Testis (tissue), 2 donors: ENCODE results near the gene TAAR8.

ENCODE experiments used
- CTCF ChIP-seq, 3 experiments: fragments of 450-650 bp in 2 of 3; fragments of 200-600 bp in 1 of 3; sonication (generic) in 1 of 3; IDR thresholded peaks; one replicate each; pipeline ENCODE4 v1.5.1; 2016 to 2019; ENCODE audit warnings: antibody characterized with exemption in 3 of 3, mild to moderate bottlenecking in 2 of 3, moderate library complexity in 1 of 3
- POLR2A ChIP-seq: fragments of 450-650 bp; IDR thresholded peaks from one replicate; pipeline ENCODE4 v1.6.1; 2017; ENCODE audit warnings: antibody characterized with exemption, mild to moderate bottlenecking, moderate library complexity

- TF ChIP-seq POLR2A, result no peak
- no peak for TF ChIP-seq CTCF (IDR thresholded peaks at IDR 0.05)
Measured at GRCh38 chr6:132513831-132514545, 38.5 kb upstream of the TAAR8 start.
